IPS DF 6.9 (cell line): Measurements from ENCODE around the gene COPB2.

Experiments used
- DNase-seq: peaks from one replicate; pipeline ENCODE4 v3.0.0-alpha.2; 2013; ENCODE audit warnings: low read depth, low spot score
- H3K27ac ChIP-seq: one replicate; pipeline ENCODE4 v1.5.1; 2013; ENCODE audit warnings: low read length, control low read depth
- H3K27me3 ChIP-seq: 2 replicates; pipeline ENCODE4 v1.6.1; 2013; ENCODE audit warnings: mild to moderate bottlenecking, low read length; ENCODE audit not compliant: control insufficient read depth, insufficient read depth
- H3K36me3 ChIP-seq: 2 replicates; pipeline ENCODE4 v1.6.1; 2013; ENCODE audit warnings: low read length; ENCODE audit not compliant: control insufficient read depth, insufficient read depth
- H3K4me1 ChIP-seq: 2 replicates; pipeline ENCODE4 v1.6.1; 2013; ENCODE audit warnings: low read length; ENCODE audit not compliant: control insufficient read depth, insufficient read depth
- H3K4me3 ChIP-seq: 2 replicates; pipeline ENCODE4 v1.5.1; 2013; ENCODE audit warnings: mild to moderate bottlenecking, low read length
- H3K9me3 ChIP-seq: 2 replicates; pipeline ENCODE4 v1.6.1; 2013; ENCODE audit warnings: low read length, inconsistent platforms; ENCODE audit not compliant: control insufficient read depth, insufficient read depth
- WGBS: extraction: QIAGEN DNeasy Blood & Tissue Kit; methylation state at CpG from one replicate; pipeline ENCODE4 v1.1.7; 2013; ENCODE audit warnings: mixed read lengths, missing lambda C conversion rate; ENCODE audit not compliant: insufficient read length, insufficient coverage; 5-methylcytosine and 5-hydroxymethylcytosine counted together

Gene COPB2

GRCh38 chr3:139319428-139320402 is 69.7 kb downstream of the COPB2 start:
- H3K27me3 ChIP-seq: no peaks in the 10 kb centered on the region
- H3K4me1 ChIP-seq: 0 out of 2 replicates have a peak, but pooled peaks cover 2% of the 10 kb centered on the region
- peak; percentile 67 for DNase-seq
- H3K4me3 ChIP-seq: no peak overlapping the region
- no CpG with 5 or more reads among the region's 10 CpGs for WGBS
- no peaks in the 10 kb centered on the region for H3K9me3 ChIP-seq
- H3K27ac ChIP-seq: no peak overlapping the region
- H3K36me3 ChIP-seq: no peaks in the 10 kb centered on the region

- Histone ChIP-seq H3K36me3 (no peaks in the 10 kb centered on the region), H3K27ac (no peak overlapping the region), H3K9me3 (no peaks in the 10 kb centered on the region), H3K4me1 (0 out of 2 replicates have a peak, but pooled peaks cover 2% of the 10 kb centered on the region), H3K4me3 (no peak overlapping the region), H3K27me3 (no peaks in the 10 kb centered on the region)
- no peak for DNase-seq
- WGBS: no CpG with 5 or more reads among the region's 6 CpGs
These were observed 70.6 kb downstream of the COPB2 start for GRCh38 chr3:139318826-139319225.

- no peak overlapping the region for H3K4me3 ChIP-seq
- H3K27me3 ChIP-seq: no peaks in the 10 kb centered on the region
- no peaks in the 10 kb centered on the region for H3K9me3 ChIP-seq
- WGBS: no CpG with 5 or more reads among the region's 3 CpGs
- DNase-seq: no peak
- H3K36me3 ChIP-seq: no peaks in the 10 kb centered on the region
- H3K4me1 ChIP-seq: 0 out of 2 replicates have a peak, but pooled peaks cover 2% of the 10 kb centered on the region
- H3K27ac ChIP-seq: no peak overlapping the region
These were observed 71.0 kb downstream of the COPB2 start for GRCh38 chr3:139318431-139318816.

GRCh38 chr3:139317660-139318430 is 71.6 kb downstream of the COPB2 start:
- no peak overlapping the region for H3K27ac ChIP-seq
- WGBS: no CpG with 5 or more reads among the region's 8 CpGs
- no peaks in the 10 kb centered on the region for H3K27me3 ChIP-seq
- H3K4me3 ChIP-seq: no peak overlapping the region
- no peaks in the 10 kb centered on the region for H3K9me3 ChIP-seq
- 0 out of 2 replicates have a peak, but pooled peaks cover 2% of the 10 kb centered on the region for H3K4me1 ChIP-seq
- no peak for DNase-seq
- no peaks in the 10 kb centered on the region for H3K36me3 ChIP-seq

GRCh38 chr3:139317215-139317614 is 72.2 kb downstream of the COPB2 start:
- Histone ChIP-seq H3K4me1 (0 out of 2 replicates have a peak, but pooled peaks cover 2% of the 10 kb centered on the region), H3K36me3 (no peaks in the 10 kb centered on the region), H3K27ac (no peak overlapping the region), H3K9me3 (no peaks in the 10 kb centered on the region), H3K4me3 (no peak overlapping the region), H3K27me3 (no peaks in the 10 kb centered on the region)
- whole genome bisulfite sequencing: no CpG with 5 or more reads among the region's 6 CpGs
- DNase-seq: no peak

- Histone ChIP-seq H3K27ac (no peak overlapping the region), H3K4me1 (no peaks in the 10 kb centered on the region), H3K9me3 (no peaks in the 10 kb centered on the region), H3K36me3 (no peaks in the 10 kb centered on the region), H3K27me3 (no peaks in the 10 kb centered on the region), H3K4me3 (no peak overlapping the region)
- no CpG with 5 or more reads among the region's 5 CpGs for WGBS
- no peak for DNase-seq
These were observed 75.5 kb downstream of the COPB2 start for GRCh38 chr3:139313921-139314320.

- DNase-seq: no peak
- no peaks in the 10 kb centered on the region for H3K4me1 ChIP-seq
- no peaks in the 10 kb centered on the region for H3K9me3 ChIP-seq
- H3K27ac ChIP-seq: no peak overlapping the region
- no peaks in the 10 kb centered on the region for H3K36me3 ChIP-seq
- H3K4me3 ChIP-seq: no peak overlapping the region
- WGBS: no CpG with 5 or more reads among the region's 2 CpGs
- H3K27me3 ChIP-seq: no peaks in the 10 kb centered on the region
These were observed 76.5 kb downstream of the COPB2 start for GRCh38 chr3:139312959-139313358.

GRCh38 chr3:139312416-139312815 is 77.0 kb downstream of the COPB2 start:
- H3K4me3 ChIP-seq: no peak overlapping the region
- WGBS: no CpG with 5 or more reads among the region's 1 CpG

GRCh38 chr3:139311557-139311956 is 77.9 kb downstream of the COPB2 start:
- no peak overlapping the region for H3K4me3 ChIP-seq
- H3K9me3 ChIP-seq: no peaks in the 10 kb centered on the region
- no peaks in the 10 kb centered on the region for H3K4me1 ChIP-seq
- no peaks in the 10 kb centered on the region for H3K36me3 ChIP-seq
- H3K27ac ChIP-seq: no peak overlapping the region
- DNase-seq: no peak
- WGBS: no CpG with 5 or more reads among the region's 1 CpG
- no peaks in the 10 kb centered on the region for H3K27me3 ChIP-seq

More at GRCh38 chr3:139312416-139312815, 77.0 kb downstream of the COPB2 start:
- H3K36me3 ChIP-seq: no peaks in the 10 kb centered on the region
- no peaks in the 10 kb centered on the region for H3K27me3 ChIP-seq
- H3K9me3 ChIP-seq: no peaks in the 10 kb centered on the region
- no peak for DNase-seq
- H3K4me1 ChIP-seq: no peaks in the 10 kb centered on the region
- H3K27ac ChIP-seq: no peak overlapping the region

- Histone ChIP-seq H3K36me3 (no peaks in the 10 kb centered on the region), H3K27me3 (no peaks in the 10 kb centered on the region), H3K4me3 (no peak overlapping the region), H3K4me1 (no peaks in the 10 kb centered on the region), H3K27ac (no peak overlapping the region), H3K9me3 (no peaks in the 10 kb centered on the region)
- DNase-seq: no peak
- WGBS: no CpG with 5 or more reads among the region's 8 CpGs
These were observed 78.9 kb downstream of the COPB2 start for GRCh38 chr3:139310474-139310933.
